Cerebellar nuclear complex (tissue), 1 donor: ENCODE data around the gene OSBPL8.
"Not testable (repeated sequence)": the region's sequence is repeated elsewhere in the genome, so short reads cannot be mapped to it uniquely, and the experiment has no call there.

Source experiments
- DNase-seq, 2 experiments: peaks; one replicate each; lab custom pipeline; 2025; lab: John Stamatoyannopoulos, UW

Gene OSBPL8

DNA sequence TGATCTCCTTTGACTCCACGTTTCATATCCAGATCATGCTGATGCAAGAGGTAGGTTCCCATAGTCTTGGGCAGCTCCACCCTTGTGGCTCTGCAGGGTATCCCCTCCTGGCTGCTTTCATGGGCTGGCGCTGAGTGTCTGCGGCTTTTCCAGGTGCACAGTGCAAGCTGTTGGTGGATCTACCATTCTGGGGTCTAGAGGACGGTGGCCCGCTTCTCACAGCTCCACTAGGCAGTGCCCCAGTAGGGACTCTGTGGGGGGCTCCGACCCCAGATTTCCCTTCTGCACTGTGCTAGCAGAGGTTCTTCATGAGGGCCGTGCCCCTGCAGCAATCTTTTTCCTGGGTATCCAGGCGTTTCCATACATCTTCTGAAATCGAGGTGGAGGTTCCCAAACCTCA, 199.3 kb downstream of the OSBPL8 start:
- DNase-seq, result no peak

- no peak for DNase-seq
Observed at GRCh38 chr12:76356071-76356470, 203.5 kb downstream of the OSBPL8 start.

GRCh38 chr12:76348079-76348901, 211.3 kb downstream of the OSBPL8 start, which contains the start of gene BBS10:
Gene BBS10, minus strand, starts transcription at chr12:76348415. Its CDS starts 57 bp downstream, at chr12:76348358.
- DNase-seq, result peak; percentile 38 to 77

DNA sequence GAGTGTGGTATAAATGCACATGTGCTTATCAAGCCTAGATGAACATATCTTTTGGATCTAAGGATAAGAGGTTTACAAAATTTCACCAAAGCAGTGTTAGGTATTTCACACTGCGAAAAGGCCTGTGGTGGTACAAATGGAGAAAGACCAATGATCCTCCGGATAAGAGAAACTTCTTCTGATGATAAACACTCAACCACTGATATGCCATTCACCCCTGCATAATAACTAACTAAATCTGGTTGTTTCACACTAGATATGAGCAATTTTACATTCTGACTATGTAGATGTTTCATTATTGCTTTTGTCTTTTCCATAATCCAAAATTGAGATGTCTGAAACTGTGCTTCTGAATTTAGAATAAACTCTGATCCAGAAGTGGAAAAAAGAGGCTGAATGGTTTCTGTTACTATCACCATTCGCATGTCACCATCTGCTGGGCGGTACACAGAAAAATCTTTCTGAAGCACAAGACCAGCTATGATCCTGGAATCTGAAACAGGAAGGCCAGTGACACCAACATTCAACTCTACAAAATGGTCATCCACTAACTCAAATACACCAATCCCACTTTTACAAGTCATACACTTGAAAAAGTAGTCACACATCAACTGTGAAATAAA, 212.7 kb downstream of the OSBPL8 start:
- DNase-seq, result no peak

- DNase-seq, result no peak
Observed at GRCh38 chr12:76346236-76346635, 213.3 kb downstream of the OSBPL8 start.

DNA sequence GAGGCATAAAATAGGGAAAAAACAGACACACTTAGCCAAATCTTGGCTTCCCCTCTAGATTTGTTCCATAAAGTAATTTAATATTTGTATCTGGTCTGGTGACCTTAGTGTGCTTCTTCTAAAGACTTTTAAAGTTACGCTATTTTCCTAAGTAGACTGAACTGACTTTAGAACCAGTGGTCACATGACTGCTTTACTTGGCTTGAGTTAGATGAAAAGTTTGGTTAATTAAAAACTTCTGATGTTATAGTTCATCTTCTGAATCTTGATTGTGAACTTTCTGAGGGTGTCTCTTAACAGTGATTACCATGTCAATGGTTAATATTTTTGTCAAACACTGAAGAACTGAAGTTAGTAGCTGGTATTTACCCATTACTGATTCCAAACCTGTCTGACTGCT, 214.0 kb downstream of the OSBPL8 start:
- no peak for DNase-seq

GRCh38 chr12:76341436-76342030, 218.0 kb downstream of the OSBPL8 start:
- DNase-seq, result no peak

GRCh38 chr12:76340680-76341435, 218.7 kb downstream of the OSBPL8 start:
- DNase-seq, result no peak

DNA sequence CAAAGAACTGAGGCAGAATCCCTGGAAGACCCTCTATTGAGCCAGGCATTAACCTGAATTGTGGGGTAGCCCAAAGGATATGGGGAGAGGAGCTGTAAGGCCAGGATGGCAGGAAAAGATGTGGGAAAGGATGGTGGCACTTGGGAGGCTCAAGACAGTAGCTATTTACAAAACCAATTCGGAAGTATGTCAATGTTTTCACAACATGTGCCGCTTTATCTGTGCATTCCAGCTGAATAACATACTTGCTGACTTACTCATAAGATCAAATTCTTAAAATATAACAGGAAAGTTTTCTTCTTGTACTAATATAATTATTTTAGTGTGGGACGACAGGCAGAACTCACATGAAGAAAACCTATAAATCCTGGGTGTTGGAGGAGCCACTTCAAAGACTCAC, 222.0 kb downstream of the OSBPL8 start:
- DNase-seq, result no peak

DNA sequence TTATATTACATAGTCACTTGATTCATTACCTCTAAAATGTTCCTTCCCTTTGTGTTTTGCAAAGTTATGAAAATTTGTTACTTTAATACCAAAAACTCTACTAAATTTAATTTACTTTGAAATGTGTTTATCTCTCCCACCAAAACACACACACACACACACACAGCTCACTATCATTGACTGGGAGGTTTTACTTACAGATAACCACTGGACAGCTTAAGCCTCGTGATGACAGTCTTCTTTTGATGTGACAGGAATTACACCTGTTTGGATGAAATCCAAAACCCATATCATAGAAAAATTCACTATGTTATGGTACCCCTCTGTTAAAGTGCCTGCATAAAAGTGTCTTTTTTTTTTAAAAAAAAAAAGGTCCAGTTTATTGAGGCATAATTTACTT, 227.0 kb downstream of the OSBPL8 start:
- DNase-seq, result no peak

DNA sequence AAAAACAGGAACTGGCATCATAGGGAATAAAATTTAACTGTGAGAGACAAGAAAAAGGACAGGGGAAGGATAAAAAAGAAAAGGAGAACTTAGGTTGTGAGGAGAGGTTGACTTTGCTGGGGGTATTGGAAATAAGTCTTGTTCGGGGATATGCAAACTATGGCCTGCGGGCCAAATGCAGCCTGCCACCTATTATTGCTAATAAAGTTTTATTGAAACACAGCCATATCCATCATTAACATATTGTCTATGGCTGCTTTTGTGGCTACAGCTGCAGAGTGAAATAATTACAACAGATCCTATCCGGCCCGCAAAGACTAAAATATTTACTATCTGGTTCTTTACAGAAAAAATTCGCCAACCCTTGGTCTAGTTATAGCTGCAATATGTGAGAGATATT, 230.0 kb downstream of the OSBPL8 start:
- DNase-seq, result no peak

DNA sequence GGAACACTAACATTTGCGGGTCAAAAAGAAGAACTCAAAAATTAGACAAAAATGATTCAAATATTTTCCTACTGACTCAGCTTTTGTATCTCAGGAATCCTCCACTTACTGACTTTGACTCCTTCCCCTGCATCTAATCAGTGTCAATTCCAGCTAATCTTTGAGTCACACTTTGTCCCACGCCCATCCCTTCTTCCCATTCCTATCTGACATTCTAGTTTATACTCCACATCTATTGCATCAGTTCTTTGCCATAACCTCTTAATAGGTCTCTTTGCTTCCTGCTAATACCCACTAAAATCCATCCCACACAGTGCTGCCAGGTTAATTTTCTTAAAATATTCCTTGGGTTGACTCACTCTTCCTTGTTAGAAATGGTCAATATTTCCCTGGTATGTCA, 230.4 kb downstream of the OSBPL8 start:
- no peak for DNase-seq

GRCh38 chr12:76319595-76320319, 239.8 kb downstream of the OSBPL8 start:
- DNase-seq, result not testable (repeated sequence)

DNA sequence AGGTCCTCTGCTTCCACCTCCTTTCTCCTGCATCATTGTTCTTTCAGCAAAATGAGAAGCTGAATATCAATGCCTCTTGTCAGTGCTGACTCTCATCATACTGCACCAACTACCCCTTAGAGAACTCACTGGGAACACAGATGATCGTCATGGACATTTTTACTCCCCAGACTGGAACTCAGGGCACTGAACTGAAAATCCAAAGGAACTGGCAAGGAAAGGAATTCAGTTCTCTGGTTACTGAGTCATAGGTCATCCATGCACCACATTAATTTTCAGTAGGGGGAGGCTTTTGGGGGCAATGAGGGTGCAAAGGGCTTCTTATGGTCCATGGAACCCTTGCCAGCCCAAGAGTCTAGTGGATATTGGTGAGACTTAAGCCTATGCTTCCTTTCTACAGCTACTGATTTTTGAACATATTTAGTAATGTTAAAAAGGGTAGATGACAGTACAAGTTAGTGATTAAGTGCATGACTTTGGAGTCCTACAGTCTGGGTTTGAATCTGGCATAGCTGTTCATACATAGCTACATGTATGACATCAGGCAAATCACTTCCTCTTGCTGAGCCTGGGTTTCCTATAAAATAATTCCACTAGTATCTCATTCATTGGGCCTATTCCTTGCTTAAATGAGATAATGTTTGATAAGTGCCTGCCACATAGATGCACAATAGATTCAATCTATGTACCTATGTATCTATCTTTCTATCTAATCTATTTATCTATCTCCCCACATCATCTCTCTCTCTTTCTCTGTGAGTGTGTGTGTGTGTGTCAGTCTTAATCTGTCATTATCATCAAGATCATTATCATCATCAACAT, 240.6 kb downstream of the OSBPL8 start:
- no peak for DNase-seq

GRCh38 chr12:76317976-76318375, 241.6 kb downstream of the OSBPL8 start:
- DNase-seq, result no peak

- no peak for DNase-seq
Observed at GRCh38 chr12:76316468-76316867, 243.1 kb downstream of the OSBPL8 start.

GRCh38 chr12:76313299-76313698, 246.3 kb downstream of the OSBPL8 start:
- no peak for DNase-seq

DNA sequence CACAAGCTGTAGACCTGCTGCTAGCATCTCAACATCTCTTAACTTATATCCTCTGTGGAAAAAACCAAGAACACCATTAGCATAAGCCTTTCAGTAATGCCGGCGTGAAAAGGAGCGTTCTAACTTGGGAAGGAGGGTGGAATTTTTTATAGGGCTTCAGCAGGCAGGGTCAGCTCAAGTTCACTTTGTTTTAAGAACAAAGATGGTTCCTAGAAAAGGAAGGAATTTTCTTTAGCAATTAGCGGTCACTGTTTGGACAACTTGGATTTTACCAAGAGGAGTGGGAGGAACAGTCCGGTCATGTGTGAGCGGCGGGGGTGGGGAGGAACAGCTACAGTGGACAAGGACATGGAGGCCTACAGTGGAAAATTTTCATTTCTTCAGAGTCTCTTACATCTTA, 247.3 kb downstream of the OSBPL8 start:
- DNase-seq, result no peak

DNA sequence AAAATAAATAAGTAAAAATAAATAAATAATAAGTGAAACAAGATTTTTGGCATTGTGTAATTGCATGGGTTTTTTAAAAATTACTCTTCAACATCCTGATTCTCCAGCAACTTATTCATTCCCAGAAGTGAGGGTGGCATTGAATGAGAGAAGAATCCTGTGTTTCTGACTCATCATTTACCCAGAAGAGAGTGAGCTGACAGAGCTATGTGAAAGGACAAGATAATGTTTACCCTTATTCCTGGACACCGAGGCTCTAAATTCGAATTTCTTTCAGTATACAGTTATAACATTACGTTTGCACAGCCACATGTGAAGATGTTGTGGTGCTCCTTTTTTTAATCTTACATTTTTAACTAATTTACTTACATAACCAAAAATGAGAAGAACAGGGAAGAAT, 247.8 kb downstream of the OSBPL8 start:
- no peak for DNase-seq

DNA sequence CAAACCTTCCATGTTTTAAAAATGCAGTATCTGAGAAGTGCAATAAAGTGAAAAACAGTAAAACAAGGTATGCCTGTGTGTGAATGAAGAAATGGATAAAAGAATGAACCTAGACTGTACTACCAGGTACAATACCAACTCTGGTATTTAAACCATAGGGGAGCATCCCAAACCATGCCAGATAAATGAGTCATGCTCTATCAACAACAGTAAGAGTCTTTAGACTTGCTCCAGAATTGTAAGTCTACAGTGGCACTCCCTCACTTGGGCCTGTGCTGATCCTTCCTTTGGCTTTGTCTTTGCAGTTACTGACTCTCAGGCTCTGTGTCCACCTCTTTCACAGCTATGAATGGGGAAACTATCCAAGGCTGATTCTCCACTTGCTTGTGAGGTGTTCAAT, 249.5 kb downstream of the OSBPL8 start:
- DNase-seq, result no peak

DNA sequence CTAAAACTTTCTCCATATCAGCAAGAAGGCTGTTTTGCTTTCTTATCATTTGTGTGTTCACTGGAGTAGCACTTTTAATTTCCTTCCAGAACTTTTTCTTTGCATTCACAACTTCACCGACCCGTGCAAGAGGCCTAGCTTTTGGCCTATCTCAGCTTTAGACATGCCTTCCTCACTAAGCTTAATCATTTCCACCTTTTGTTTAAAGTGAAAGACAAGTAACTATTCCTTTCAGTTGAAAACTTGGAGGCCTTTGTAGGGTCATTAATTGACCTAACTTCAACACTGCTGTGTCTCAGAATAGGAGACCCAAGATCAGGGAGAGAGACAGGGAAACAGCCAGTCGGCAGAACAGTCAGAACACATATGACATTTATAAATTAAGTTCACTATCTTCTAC, 250.7 kb downstream of the OSBPL8 start:
- DNase-seq, result no peak
